ENCODE measurements around the gene DCLRE1A. TPM values are rescaled to one million over a fixed set of nuclear protein-coding genes. Genes with fewer than 3 reads are reported as not detected.

Gene DCLRE1A
- polyA plus RNA-seq, 1 donor from 2014 or later: 11.6 TPM

DNA sequence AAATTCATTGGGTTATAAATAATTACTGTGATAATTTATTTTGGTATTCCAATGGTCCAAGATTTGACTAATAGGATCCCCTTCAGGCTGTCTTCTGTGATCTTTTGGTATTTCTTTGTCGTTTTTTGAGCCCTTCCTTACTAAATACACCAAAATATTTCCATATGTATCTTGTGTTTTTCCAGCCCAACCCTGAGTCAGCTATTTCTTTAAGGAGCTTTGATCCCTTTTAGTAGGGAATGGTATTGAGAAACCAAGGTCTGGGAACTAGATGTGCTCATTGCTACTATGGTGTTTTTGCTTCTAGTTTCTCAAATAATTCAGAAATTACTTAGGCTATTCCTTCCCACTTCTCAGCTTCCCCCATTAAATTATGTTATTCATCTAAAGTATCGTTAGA is 15.9 kb upstream of the DCLRE1A start:
- Histone ChIP-seq H3K36me3 (ENCODE audit: insufficient read depth, low read length) (peaks cover 10% of the 10 kb centered on the region), H3K9me3 (ENCODE audit: low read length) (no peaks in the 10 kb centered on the region), H4K20me1 (ENCODE audit: insufficient read depth) (no peaks in the 10 kb centered on the region), H3K4me3 (ENCODE audit: low read length) (no peak overlapping the region), H3K9ac (ENCODE audit: low read length) (no peak overlapping the region), H2AFZ (ENCODE audit: low read depth, low read length) (no peak overlapping the region), H3K9me2 (ENCODE audit: insufficient read depth, low read length) (no peaks in the 10 kb centered on the region), H3K4me2 (ENCODE audit: low read length) (no peak overlapping the region), H3F3A (ENCODE audit: insufficient read depth, low read length, poor library complexity, severe bottlenecking) (no peaks in the 10 kb centered on the region), H3K27ac (ENCODE audit: low read length) (no peak overlapping the region), H3K27me3 (ENCODE audit: insufficient read depth, low read depth, low read length) (no peaks in the 10 kb centered on the region), H3K79me2 (replicated peaks; ENCODE audit: insufficient read depth, low read length) (peaks cover 19% of the 10 kb centered on the region)
- TF ChIP-seq POLR2AphosphoS5 (IDR thresholded peaks at IDR 0.05): no peak
- no peak for TF ChIP-seq EP300 (conservative IDR thresholded peaks at IDR 0.05; ENCODE audit: poor library complexity, severe bottlenecking)
- TF ChIP-seq, protein P1, sequence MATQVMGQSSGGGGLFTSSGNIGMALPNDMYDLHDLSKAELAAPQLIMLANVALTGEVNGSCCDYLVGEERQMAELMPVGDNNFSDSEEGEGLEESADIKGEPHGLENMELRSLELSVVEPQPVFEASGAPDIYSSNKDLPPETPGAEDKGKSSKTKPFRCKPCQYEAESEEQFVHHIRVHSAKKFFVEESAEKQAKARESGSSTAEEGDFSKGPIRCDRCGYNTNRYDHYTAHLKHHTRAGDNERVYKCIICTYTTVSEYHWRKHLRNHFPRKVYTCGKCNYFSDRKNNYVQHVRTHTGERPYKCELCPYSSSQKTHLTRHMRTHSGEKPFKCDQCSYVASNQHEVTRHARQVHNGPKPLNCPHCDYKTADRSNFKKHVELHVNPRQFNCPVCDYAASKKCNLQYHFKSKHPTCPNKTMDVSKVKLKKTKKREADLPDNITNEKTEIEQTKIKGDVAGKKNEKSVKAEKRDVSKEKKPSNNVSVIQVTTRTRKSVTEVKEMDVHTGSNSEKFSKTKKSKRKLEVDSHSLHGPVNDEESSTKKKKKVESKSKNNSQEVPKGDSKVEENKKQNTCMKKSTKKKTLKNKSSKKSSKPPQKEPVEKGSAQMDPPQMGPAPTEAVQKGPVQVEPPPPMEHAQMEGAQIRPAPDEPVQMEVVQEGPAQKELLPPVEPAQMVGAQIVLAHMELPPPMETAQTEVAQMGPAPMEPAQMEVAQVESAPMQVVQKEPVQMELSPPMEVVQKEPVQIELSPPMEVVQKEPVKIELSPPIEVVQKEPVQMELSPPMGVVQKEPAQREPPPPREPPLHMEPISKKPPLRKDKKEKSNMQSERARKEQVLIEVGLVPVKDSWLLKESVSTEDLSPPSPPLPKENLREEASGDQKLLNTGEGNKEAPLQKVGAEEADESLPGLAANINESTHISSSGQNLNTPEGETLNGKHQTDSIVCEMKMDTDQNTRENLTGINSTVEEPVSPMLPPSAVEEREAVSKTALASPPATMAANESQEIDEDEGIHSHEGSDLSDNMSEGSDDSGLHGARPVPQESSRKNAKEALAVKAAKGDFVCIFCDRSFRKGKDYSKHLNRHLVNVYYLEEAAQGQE (IDR thresholded peaks at IDR 0.05; ENCODE audit: borderline replicate concordance): no peak
- TF ChIP-seq TAF1 (IDR thresholded peaks at IDR 0.05; ENCODE audit: low read depth): no peak
- TF ChIP-seq MXI1 (conservative IDR thresholded peaks at IDR 0.05; ENCODE audit: poor library complexity, severe bottlenecking): no peak
- TF ChIP-seq RAD21 (conservative IDR thresholded peaks at IDR 0.05): no peak
- TF ChIP-seq EZH2 (IDR thresholded peaks at IDR 0.05; ENCODE audit: borderline replicate concordance, insufficient read depth, low read length, poor library complexity, severe bottlenecking): no peak
- no peak for TF ChIP-seq SMC3 (conservative IDR thresholded peaks at IDR 0.05; ENCODE audit: poor library complexity)
- TF ChIP-seq, protein P2, sequence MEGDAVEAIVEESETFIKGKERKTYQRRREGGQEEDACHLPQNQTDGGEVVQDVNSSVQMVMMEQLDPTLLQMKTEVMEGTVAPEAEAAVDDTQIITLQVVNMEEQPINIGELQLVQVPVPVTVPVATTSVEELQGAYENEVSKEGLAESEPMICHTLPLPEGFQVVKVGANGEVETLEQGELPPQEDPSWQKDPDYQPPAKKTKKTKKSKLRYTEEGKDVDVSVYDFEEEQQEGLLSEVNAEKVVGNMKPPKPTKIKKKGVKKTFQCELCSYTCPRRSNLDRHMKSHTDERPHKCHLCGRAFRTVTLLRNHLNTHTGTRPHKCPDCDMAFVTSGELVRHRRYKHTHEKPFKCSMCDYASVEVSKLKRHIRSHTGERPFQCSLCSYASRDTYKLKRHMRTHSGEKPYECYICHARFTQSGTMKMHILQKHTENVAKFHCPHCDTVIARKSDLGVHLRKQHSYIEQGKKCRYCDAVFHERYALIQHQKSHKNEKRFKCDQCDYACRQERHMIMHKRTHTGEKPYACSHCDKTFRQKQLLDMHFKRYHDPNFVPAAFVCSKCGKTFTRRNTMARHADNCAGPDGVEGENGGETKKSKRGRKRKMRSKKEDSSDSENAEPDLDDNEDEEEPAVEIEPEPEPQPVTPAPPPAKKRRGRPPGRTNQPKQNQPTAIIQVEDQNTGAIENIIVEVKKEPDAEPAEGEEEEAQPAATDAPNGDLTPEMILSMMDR (IDR thresholded peaks at IDR 0.05; ENCODE audit: poor library complexity, severe bottlenecking): no peak

DNA sequence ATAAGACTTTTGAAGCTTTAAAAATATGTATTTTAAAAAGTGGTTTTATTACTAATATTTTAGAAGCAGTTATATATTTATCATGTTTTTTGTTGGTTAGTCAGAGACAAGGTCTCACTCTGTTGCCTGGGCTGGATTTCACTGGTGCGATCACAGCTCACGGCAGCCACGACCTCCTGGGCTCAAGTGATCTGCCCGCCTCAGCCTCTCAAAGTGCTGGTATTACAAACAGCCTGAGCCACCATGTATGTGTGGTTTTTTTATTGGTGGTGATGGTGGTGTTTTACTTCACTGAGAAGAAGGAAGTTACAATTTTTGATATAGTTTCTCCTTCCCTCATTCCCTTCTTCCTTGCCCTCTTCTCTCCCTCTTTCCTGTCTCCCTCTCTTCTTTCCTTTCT is 14.0 kb upstream of the DCLRE1A start:
- Histone ChIP-seq H4K20me1 (ENCODE audit: insufficient read depth) (no peaks in the 10 kb centered on the region), H3K9me3 (ENCODE audit: low read length) (no peaks in the 10 kb centered on the region), H3K27ac (ENCODE audit: low read length) (no peak overlapping the region), H3K9me2 (ENCODE audit: insufficient read depth, low read length) (no peaks in the 10 kb centered on the region), H3K27me3 (ENCODE audit: insufficient read depth, low read depth, low read length) (no peaks in the 10 kb centered on the region), H3K36me3 (ENCODE audit: insufficient read depth, low read length) (peaks cover 13% of the 10 kb centered on the region), H3F3A (ENCODE audit: insufficient read depth, low read length, poor library complexity, severe bottlenecking) (no peaks in the 10 kb centered on the region), H2AFZ (ENCODE audit: low read depth, low read length) (no peak overlapping the region), H3K4me2 (ENCODE audit: low read length) (no peak overlapping the region), H3K9ac (ENCODE audit: low read length) (no peak overlapping the region), H3K79me2 (replicated peaks; ENCODE audit: insufficient read depth, low read length) (peaks cover 12% of the 10 kb centered on the region), H3K4me3 (ENCODE audit: low read length) (no peak overlapping the region)
- TF ChIP-seq, protein P2 (IDR thresholded peaks at IDR 0.05; ENCODE audit: poor library complexity, severe bottlenecking): no peak
- no peak for TF ChIP-seq RAD21 (conservative IDR thresholded peaks at IDR 0.05)
- no peak for TF ChIP-seq SMC3 (conservative IDR thresholded peaks at IDR 0.05; ENCODE audit: poor library complexity)
- no peak for TF ChIP-seq EP300 (conservative IDR thresholded peaks at IDR 0.05; ENCODE audit: poor library complexity, severe bottlenecking)
- no peak for TF ChIP-seq TAF1 (IDR thresholded peaks at IDR 0.05; ENCODE audit: low read depth)
- no peak for TF ChIP-seq POLR2AphosphoS5 (IDR thresholded peaks at IDR 0.05)
- TF ChIP-seq EZH2 (IDR thresholded peaks at IDR 0.05; ENCODE audit: borderline replicate concordance, insufficient read depth, low read length, poor library complexity, severe bottlenecking): no peak
- no peak for TF ChIP-seq MXI1 (conservative IDR thresholded peaks at IDR 0.05; ENCODE audit: poor library complexity, severe bottlenecking)
- TF ChIP-seq, protein P1 (IDR thresholded peaks at IDR 0.05; ENCODE audit: borderline replicate concordance): no peak

Data from neural cell (in vitro differentiated cells).